Activated CD4-positive, alpha-beta T cell treated with anti-CD3 and anti-CD28 coated beads, Interleukin-2, amount 50 U/mL, for 16 hours (primary cell): ENCODE measurements around the gene PKD2L2.
"Not testable (repeated sequence)": the region's sequence is repeated elsewhere in the genome, so short reads cannot be mapped to it uniquely, and the experiment has no call there.

Experiments
- DNase-seq: peaks from one replicate; pipeline ENCODE4 v3.0.0-alpha.2; 2020

Gene PKD2L2

GRCh38 chr5:137890845-137891244, 1.6 kb downstream of the PKD2L2 start:
- DNase-seq = no peak

DNA sequence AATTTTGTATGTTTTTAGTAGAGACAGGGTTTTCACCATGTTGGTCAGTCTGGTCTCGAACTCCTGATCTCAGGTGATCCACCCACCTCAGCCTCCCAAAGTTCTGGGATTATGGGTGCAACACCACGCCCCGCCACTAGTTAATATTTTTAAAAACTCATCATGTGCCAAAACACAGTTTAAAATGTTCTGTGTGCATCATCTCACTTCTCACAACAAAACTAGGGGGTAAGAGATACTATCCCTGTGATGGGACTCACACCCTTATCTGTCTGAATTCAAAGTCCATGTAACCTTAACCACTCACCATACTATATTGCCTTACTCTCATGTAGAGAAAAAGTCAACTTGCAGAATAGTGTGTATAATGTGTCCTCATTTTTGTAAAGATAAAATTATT, 2.6 kb downstream of the PKD2L2 start:
- peak; percentile 14 for DNase-seq

- no peak for DNase-seq
Measured at GRCh38 chr5:137894586-137894985, 5.3 kb downstream of the PKD2L2 start.

DNA sequence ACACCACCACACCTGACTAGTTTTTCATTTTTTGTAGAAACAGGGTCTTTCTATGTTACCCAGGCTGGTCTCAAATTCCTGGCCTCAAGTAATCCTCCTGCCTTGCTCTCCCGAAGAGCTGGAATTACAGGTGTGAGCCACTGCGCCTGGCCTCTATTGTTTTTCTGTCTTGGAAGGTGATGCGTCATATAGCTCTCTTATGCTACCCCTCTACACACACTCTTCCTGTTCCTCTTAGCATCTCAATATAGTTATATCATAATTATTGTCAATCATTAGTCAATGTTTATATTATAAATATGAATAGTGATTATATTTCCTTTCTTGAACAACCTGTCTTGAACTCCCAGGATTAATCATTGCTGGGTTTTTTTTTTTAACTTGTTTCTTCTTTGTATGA, 7.3 kb downstream of the PKD2L2 start:
- DNase-seq = no peak

DNA sequence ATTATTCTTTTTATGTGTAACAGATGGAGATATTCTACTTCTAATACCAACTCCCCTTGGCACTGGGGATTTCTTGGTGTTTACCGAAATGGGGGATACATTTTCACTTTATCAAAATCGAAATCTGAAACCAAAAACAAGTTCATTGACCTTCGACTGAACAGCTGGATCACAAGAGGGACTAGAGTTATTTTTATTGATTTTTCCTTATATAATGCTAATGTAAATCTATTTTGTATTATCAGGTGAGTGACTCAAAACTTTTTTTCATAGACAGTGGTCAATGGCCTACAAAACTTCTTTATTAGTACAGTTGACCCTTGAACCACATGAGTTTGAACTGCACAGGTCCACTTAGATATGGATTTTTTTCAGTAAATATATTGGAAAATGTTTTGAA, 10.2 kb downstream of the PKD2L2 start:
- no peak for DNase-seq

GRCh38 chr5:137901011-137901817, 12.0 kb downstream of the PKD2L2 start:
- no peak for DNase-seq

DNA sequence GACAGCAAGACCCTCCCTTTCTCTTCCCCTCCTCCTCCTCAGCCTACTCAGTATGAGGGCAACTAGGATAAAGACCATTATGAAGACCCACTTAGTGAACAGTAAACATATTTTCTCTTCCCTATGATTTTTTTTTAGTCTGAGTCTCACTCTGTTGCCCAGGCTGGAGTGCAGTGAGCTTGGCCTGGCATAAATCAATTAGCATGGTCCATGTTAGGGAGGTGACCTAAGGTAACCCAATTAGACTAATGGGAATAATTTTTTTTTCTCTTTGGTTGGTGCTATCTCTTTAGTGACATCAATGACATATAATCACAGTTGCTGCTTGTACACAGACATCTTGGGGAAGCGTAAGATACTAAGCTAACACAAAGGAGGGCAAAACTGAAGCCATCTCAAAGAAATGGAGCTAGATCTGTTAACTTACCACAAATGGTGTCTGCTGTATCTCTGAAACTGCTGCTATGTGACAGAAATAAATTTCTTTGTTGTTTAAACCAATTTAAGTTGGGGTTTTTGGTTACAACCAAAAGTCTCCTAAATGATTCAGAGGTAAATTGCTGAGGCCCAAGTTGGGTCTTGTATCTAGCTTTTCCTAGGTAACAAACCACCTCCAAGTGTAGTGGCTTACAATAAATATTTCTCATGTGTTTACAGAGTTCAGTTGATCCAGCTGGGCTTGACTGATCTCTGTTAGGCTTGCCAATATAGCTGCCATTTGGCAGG, 13.3 kb downstream of the PKD2L2 start:
- DNase-seq = no peak

DNA sequence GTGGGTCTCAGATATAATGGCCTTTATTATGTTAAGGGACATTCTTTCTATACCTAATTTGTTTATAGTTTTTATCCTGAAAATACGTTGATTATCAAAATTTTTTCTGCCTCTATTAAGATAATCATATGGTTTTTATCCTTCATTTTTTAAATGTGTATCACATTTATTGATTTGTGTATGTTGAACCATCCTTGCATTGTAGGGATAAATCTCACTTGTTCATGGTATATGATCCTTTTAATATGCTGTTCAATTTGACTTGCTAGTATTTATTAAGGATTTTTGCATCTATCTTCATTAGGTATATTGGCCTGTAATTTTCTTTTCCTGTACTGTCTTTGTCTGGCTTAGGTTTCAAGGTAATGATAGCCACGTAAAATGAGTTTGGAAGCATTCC, 25.5 kb downstream of the PKD2L2 start:
- DNase-seq = no peak

DNA sequence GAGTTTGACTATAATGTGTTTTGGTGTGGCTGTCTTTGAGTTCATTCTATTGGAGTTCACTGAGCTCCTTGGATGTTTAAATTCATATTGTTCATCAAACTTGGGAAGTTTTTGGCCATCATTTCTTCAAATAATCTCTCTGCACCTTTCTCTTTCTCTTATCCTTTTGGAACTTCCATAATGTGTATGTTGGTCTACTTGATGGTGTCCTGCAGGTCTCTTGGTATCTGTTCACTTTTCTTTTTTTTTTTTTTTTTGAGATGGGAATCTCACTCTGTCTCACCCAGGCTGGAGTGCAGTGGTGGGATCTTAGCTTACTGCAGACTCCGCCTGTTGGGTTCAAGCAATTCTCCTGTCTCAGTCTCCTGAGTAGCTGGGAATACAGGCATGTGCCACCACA, 27.7 kb downstream of the PKD2L2 start:
- no peak for DNase-seq

DNA sequence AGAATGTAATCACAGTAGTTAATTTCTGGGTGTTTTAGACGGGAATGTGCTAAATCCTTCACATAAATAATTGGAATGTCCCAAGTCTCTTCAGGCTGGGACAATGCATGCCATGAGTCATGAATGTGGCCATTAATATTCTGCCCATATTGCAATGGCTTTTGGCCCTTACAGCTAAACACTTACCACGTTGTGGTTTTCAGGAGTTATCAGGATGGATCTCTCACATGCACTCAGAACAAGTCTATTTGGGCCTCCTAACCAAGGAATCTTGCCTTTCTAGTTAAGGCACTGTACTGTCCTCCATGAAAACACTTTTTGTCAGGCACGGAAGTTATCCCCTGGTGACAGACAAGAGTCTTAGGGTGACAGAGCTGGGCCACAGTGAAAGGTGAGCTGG, 32.7 kb downstream of the PKD2L2 start:
- DNase-seq = no peak

DNA sequence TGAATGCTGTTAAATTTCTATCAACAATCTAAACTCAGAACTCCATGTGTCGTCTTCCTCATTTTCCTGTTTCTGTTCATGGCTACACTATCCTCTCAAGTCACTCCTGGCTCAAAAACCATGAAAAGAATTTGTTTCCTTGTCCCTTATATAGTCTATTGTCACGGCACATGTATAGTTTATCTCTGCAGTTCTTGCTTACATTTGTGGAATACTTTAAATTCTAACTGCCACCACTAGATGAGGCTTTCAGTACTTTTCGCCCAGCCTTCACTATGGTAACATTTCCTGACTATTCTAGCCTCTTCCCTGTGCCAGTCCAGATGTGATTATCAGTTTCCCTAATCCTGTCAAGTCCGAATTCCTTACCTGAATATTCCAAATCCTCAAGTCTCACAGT, 34.6 kb downstream of the PKD2L2 start:
- DNase-seq = no peak

DNA sequence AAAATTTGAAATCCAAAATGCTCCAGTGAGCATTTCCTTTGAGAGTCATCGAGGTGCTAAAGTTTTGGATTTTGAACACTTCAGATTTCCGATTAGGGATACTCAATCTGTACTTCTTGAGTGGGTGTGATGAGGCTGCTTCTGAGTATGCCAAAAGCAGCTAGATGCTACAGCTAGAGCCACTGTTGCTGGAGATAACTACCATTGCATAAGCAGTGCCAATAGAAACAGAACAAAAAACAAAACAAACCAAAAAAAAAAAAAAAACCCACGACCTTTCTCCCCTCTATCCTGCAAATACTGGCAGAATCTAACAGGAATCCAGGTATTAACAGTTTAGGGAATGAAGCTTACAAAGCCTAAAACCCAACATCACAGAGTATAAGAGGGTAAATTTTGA, 43.5 kb downstream of the PKD2L2 start:
- DNase-seq = no peak

DNA sequence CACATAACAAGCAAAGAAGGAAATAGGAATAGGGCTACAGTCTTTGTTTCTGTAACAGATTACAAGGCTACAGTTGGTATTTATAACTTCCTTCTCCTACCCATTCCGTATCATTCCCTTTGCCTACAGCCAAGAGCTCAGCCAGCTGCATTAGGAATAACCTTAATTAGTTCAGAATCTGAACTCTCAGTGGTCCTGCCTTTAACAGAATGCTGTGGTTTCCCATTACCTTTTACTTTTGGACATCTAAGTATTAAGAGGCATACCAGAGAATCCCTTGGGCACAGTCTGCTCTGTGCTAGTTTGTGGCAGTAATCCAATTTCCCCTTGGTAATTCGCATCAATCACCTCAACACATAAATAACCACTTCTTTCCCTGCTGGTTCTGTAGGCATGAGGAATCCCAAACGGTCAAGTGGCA, 44.2 kb downstream of the PKD2L2 start:
- DNase-seq = no peak

DNA sequence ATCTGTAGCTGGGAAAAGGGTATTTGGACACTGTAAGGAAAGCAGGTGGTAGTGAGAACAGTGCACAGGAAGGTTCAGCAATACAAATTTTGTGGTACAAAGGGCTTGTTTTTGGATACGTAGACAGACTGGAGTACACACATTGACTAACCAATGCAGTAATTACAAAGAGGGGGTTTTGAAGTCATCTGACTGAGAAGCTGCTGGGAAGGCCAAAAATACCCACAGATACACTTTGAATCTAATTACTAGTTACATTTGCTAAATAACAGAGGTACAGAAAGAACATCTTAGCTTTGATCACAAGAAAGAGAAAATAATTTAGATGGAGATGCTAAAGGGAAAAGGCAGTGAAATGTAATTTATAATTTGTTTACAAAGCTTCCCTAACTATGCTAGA, 45.9 kb downstream of the PKD2L2 start:
- DNase-seq = no peak

DNA sequence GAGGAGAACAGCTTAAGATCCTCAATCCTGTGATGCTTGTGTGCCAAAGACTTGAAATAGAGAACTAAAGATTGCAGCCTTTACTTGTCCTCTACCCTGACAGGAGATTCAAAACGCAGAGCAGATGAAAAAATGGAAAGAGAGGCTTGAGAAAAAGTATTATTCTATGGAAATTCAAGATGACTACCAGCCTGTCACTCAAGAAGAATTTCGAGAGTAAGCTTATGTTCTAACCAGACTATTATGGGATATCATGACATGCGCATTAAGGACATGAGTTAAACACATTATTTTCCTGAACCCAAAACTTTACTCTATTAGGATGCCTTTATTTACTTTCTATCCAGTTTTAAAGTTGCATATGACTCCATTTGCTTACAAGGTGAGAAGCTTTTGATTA, 46.4 kb downstream of the PKD2L2 start:
- DNase-seq = no peak

DNA sequence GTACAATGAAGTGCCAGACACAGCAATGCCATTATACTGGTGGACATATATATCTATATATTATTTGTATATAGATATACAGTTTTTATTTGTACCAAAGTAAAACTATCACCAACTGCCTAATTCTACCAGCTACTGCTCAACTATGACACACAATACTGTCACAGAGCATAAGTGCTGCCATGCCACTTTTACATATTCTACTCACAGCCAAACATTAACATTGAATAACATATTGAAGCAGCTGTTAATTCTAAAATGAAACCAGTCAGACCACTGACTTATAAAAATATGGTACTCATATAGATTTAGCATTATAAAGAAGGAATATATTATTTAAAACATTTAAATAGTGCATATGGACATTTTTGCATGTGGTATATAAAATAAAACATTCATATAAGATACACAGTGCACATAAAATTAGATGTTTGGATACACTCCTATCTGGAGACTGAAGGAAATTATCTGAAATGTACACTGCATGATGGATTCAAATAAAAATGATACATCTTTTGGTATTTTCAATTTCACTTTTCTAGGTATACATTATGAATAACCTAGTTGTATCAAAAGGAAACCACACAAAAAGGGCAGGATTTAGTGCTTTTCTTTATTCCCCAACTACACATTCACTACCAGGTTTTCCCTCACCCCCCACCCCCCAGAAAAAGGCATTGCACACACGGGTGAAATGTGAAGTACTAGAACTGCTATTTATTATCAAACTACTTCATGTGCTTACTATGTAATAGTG, 48.9 kb downstream of the PKD2L2 start:
- peak; percentile 18 for DNase-seq

GRCh38 chr5:137938751-137939143, 49.5 kb downstream of the PKD2L2 start:
- peak; percentile 58 for DNase-seq

DNA sequence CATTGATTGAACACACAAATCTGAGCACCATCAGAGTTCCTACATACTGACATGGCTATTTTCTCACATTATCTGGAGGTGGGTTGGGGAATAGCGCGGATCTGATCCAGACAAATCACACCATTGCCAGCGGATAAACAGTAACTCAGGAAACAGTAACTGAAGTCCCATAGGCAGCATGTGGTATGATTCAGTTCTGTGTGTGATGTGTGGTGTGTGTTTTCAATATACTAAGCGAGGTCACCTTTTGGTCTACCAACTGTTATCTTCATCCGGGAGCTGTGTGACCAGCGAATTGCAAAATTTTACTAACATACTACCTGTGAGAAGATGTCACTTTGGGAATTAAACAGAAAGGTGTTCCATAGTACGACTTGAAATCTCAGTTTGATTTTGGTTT, 50.1 kb downstream of the PKD2L2 start:
- DNase-seq = peak; percentile 30

- not testable (repeated sequence) for DNase-seq
Measured at GRCh38 chr5:137944280-137944679, 55.0 kb downstream of the PKD2L2 start.

GRCh38 chr5:137945825-137946224, 56.6 kb downstream of the PKD2L2 start:
- no peak for DNase-seq

DNA sequence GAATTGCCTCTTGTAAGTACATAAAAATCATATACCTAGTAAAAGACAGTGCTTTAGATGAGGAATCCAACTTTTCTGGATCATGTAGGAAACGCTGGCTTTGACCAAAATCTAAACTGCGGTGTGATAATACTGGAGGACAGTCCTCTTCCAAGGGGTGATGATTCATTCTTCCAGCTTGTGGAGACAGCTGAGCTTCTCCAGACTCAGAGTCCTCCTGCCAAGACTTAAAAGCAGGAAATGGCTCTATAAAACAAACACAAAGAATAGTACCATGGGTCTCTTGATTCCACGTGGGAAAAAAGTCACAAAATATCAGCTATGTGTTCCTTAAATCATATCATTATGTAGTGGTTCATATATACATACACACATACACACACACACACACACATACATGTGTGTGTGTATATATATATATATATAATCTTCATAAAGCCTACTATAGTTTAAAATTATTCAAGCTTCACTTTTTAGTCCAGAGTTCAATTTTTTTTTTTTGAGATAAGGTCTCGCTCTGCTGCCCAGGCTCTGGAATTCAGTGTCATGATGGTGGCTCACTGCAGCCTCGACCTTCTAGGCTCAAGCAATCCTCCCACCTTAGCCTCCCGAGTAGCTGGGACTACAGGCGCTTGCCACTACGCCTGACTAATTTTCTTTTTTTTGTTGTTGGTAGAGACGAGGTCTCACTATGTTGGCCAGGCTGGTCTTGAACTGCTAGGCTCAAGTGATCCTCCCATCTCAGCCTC, 65.0 kb downstream of the PKD2L2 start:
- DNase-seq = no peak

DNA sequence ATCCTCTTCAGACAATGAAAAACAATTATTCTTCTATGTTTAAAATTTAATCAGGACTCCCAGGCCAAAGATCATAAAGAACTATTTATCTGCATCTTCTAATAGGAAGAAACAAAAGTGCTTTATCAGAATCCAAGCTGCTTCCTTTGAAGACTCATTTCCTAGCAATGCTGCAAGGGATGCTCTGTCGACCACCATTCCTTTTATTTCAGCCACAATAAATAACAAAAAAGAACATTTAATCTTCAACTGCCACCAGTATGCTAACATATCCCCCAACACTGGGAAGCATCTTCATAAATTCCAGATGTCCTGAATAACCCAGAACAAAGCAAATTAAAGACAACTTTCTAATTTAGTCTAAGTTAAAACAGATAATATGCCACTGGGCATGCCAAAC, 68.7 kb downstream of the PKD2L2 start:
- DNase-seq = no peak

DNA sequence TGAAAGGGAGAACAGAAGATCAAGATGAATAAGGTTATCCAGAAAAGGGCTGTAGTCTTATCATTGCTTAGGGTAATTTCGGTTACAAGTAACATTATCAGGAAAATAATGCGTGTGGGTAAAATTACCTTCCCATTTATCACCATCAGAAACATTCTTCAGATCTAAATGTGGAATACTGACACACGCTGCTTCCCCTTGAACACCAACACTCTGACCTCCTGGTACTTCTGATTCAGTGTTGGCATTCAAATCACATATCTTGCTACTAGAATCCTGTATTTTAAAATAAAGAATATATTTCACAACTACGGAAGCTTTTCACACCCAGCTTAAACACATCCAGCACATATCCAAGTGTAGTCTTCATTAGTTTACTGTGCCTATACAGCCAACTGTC, 70.2 kb downstream of the PKD2L2 start:
- DNase-seq = no peak
